K562 (cell line): ENCODE data around the gene ARL5C.

Source experiments
- CBX5 ChIP-seq: IDR thresholded peaks from 2 replicates; pipeline ENCODE4 v1.6.1; 2014; ENCODE audit warnings: low read depth, borderline replicate concordance
- MXI1 ChIP-seq: IDR thresholded peaks from 2 replicates; pipeline ENCODE4 v1.6.1; 2011; ENCODE audit warnings: low read depth, mild to moderate bottlenecking, improper control_type of control experiment, low read length
- NRF1 ChIP-seq, 2 experiments: fragments of 450-650 bp; IDR thresholded peaks in 1 of 2; conservative IDR thresholded peaks in 1 of 2; 2 replicates each; pipeline ENCODE4 v1.6.1; 2014; ENCODE audit warnings: mild to moderate bottlenecking in 2 of 2
- ZNF274 ChIP-seq: IDR thresholded peaks from 2 replicates; pipeline ENCODE4 v1.6.1; 2011; ENCODE audit warnings: low read depth, mild to moderate bottlenecking, low read length, moderate library complexity, borderline replicate concordance

DNA sequence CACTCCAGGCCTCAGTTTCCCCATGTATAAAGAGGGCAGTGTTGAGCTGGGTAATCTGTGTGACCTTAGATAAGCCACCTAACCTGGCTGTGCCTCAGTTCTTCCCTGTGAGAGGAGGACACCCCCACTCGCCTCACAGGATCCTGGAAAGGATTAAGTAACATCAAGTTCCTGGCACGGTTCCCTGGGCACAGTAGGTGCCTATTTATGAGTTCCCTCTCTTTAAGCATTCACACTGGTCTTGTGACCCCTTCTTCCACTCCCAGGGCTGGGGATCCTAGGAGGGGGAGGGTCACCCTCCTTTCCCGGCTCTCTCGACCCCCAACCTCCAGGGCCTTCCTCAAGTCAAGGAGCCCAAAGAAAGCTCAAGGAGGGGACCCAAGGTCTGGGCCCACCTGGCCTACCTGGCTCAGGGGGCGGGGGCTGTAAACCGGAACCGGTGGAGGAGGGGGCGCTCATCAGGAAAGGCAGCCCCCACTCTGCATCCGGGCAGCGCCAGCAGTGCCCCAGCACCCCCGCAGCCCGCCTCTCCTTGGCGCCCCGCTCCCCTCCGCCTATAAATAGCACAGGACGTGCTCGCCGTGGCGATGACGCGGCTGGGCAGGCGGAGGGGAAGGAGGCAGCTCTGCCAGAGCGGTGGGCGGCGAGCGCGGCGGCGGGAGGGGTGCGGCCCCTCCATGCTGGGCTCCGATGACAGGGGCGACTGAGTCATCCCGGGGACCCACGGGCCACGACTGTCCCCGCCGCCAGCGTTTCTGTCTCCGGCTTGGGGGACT, 43.5 kb upstream of the ARL5C start:
- no peak for TF ChIP-seq ZNF274
- no peak for TF ChIP-seq NRF1 (conservative IDR thresholded peaks at IDR 0.05 in 1 of 2, IDR thresholded peaks at IDR 0.05 in 1 of 2)
- TF ChIP-seq MXI1 = no peak
- TF ChIP-seq CBX5 = no peak
